ENCODE results near the gene ZBTB24.
A peak's percentile ranks its signal among the peaks of the same experiment; 100 is the strongest.

The ZBTB24 gene

DNA sequence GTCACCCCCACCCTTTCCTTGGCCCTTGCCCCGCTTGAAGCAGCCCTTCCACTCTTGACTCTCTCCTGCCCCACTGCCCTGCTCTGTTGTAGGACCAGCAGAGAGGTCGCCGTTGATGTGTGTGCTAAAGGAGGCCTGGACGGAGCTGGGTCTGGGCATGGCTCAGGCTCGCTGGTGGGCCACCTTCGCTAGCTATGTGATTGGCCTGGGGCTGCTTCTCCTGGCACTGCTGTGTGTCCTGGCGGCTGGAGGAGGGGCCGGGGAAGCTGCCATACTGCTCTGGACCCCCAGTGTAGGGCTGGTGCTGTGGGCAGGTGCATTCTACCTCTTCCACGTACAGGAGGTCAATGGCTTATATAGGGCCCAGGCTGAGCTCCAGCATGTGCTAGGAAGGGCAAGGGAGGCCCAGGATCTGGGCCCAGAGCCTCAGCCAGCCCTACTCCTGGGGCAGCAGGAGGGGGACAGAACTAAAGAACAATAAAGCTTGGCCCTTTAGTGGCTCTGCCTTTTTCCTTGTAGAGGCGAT is 39.5 kb downstream of the ZBTB24 start:
- H3K4me3 ChIP-seq (ENCODE audit: control insufficient read depth, low read depth, low read length), result no peak overlapping the region

DNA sequence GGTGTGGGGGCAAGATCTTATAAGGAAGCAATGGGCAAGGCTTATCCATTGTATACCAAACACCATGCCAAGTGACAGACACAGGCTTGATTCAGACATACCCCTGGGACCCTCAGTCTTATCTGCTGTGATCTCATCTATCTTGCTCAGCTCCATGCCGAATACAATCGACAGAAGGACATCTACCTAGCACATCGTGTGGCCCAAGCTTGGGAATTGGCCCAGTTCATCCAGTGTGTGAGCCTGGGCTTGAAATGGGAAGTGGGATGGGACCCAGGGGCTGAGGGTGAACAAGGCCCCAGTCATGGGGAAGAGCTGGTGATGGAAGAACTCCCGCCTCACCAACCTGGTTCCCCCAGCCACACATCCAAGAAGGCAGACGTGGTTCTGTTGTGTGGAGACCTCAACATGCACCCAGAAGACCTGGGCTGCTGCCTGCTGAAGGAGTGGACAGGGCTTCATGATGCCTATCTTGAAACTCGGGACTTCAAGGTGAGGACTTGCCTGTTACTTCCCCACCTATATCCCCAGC is 40.6 kb downstream of the ZBTB24 start:
- no peak overlapping the region for H3K4me3 ChIP-seq (ENCODE audit: control insufficient read depth, low read depth, low read length)
- no peak for DNase-seq (ENCODE audit: low read depth)
- TF ChIP-seq, protein P1, sequence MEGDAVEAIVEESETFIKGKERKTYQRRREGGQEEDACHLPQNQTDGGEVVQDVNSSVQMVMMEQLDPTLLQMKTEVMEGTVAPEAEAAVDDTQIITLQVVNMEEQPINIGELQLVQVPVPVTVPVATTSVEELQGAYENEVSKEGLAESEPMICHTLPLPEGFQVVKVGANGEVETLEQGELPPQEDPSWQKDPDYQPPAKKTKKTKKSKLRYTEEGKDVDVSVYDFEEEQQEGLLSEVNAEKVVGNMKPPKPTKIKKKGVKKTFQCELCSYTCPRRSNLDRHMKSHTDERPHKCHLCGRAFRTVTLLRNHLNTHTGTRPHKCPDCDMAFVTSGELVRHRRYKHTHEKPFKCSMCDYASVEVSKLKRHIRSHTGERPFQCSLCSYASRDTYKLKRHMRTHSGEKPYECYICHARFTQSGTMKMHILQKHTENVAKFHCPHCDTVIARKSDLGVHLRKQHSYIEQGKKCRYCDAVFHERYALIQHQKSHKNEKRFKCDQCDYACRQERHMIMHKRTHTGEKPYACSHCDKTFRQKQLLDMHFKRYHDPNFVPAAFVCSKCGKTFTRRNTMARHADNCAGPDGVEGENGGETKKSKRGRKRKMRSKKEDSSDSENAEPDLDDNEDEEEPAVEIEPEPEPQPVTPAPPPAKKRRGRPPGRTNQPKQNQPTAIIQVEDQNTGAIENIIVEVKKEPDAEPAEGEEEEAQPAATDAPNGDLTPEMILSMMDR (conservative IDR thresholded peaks at IDR 0.05; ENCODE audit: control insufficient read depth, insufficient read depth, low read depth, low read length), result no peak

More for the DNA sequence above, 39.5 kb downstream of the ZBTB24 start:
- DNase-seq (ENCODE audit: low read depth), result no peak
- TF ChIP-seq, protein P1 (conservative IDR thresholded peaks at IDR 0.05; ENCODE audit: control insufficient read depth, insufficient read depth, low read depth, low read length), result no peak

DNA sequence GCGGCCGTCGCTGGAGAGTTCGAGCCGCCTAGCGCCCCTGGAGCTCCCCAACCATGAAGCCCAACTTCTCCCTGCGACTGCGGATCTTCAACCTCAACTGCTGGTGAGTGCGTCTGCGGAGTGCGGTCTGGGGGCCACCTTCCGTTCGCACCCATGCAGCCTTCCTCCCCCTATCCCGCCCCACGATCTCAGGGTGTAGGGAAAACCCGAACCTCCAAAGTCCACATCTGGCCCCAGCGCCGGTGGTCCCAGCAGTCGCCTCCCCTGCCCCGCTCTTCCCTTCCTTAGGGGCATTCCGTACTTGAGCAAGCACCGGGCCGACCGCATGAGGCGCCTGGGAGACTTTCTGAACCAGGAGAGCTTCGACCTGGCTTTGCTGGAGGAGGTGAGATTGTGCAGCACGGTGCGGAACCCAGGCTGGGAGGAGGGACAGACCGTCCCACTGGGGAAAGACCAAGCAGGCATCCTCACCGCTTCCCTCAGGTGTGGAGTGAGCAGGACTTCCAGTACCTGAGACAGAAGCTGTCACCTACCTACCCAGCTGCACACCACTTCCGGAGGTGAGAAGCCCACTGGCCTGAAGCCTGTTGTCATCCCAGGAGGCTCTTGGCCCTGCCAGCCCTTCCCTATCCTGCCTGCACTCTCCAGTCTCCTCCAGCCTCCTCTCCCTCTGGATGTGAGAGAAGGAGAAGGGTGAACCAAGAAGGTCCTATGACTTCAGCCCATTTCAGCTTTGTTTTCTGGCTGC is 41.8 kb downstream of the ZBTB24 start:
- peak; percentile 31 for DNase-seq (ENCODE audit: low read depth)
- peak overlapping the region; percentile 79 for H3K4me3 ChIP-seq (ENCODE audit: control insufficient read depth, low read depth, low read length)
- TF ChIP-seq, protein P1 (conservative IDR thresholded peaks at IDR 0.05; ENCODE audit: control insufficient read depth, insufficient read depth, low read depth, low read length), result peak; percentile 5

DNA sequence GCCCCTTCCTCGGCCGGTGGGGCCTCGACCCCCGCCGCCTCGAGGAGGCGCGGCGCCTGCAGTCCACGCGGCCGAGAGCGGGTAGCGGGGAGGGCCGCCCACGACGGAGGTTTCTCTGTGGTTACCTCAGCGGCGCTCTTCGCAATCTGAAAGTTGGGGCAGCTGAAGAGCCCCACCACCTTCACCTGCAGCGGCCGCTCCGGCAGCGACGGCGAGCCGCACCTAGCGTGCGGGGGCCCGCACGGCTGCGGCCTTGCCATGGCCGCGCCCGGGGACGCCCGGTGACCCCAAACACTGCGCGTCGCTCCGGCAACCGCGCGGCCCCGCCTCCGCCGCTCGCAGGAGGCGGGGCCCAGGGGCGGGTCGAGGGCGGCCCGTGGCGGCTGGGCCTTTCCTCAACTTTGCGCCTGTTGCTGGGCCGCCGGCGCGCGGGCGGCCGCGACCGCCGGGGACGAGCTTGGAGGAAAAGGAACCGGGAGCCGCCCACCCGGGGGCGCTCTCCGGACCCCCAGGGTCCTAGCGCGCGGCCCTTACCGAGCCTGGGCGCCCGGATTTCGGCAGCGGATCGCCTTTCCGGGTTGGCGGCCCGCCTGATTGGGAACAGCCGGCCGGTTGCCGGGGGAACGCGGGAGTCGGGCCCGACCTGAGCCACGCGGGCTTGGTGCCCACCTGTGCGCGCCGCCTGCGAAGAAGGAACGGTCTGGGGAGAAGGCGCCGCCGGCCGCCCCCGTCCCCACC is 42.5 kb downstream of the ZBTB24 start, which contains the start of the genes PPIL6 and SMPD2:
Gene PPIL6 (minus strand): TSS at position 298 of the 738 bp plus-strand sequence. CDS start 38 bp downstream, at position 260.
Gene SMPD2 (plus strand): TSS at position 394 of the 738 bp plus-strand sequence. CDS start 398 bp downstream, outside the sequence.
- H3K4me3 ChIP-seq (ENCODE audit: control insufficient read depth, low read depth, low read length), result peak within 1 kb of the TSS; percentile 79
- TF ChIP-seq, protein P1 (conservative IDR thresholded peaks at IDR 0.05; ENCODE audit: control insufficient read depth, insufficient read depth, low read depth, low read length), result no peak
- DNase-seq (ENCODE audit: low read depth), result peak; percentile 84

DNA sequence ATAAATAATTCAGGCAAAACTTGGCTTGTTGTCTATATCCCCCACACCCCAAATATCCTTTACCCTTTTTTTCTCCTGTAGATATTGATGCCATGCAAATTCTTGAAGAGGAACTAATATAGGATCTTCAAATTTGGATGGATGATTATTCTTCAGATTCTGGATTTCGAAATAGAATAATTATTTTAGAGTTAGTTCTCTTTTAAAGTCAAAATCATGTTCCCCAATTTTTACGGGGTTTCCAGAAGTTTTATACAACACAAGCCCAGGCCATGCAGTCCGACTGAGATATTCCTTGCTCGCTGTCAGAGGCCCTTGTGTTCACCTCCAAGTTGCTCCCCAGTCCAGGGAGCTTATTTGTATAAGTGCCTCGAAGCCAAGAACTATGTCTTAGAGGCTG is 47.0 kb downstream of the ZBTB24 start:
- DNase-seq (ENCODE audit: low read depth), result no peak
- no peak overlapping the region for H3K4me3 ChIP-seq (ENCODE audit: control insufficient read depth, low read depth, low read length)
- TF ChIP-seq, protein P1 (conservative IDR thresholded peaks at IDR 0.05; ENCODE audit: control insufficient read depth, insufficient read depth, low read depth, low read length), result no peak

DNA sequence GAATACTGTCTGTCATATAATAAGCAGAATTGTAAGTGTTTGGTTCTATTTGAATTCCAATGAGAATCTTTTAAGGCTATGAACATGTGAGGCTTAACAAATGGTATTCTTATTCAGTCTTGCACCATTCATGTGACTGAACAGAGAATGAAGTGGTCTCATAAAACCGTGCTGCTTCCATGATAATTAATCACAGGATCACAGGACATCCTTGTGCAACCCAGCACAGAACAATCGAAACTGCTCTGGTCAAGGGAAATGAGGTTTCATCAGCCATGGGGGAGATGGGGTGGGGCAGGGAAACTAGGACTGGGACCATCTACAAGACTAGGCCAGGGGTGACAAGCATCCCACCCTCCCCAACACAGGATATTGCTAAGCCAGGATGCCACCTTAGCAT is 48.6 kb downstream of the ZBTB24 start:
- peak; percentile 62 for DNase-seq (ENCODE audit: low read depth)
- TF ChIP-seq, protein P1 (conservative IDR thresholded peaks at IDR 0.05; ENCODE audit: control insufficient read depth, insufficient read depth, low read depth, low read length), result no peak
- no peak overlapping the region for H3K4me3 ChIP-seq (ENCODE audit: control insufficient read depth, low read depth, low read length)

Measured in fibroblast of mammary gland (primary cell).